ENCODE data around the gene ITGA2B. TPM values are rescaled to one million over a fixed set of nuclear protein-coding genes. Genes with fewer than 3 reads are reported as not detected.

Gene ITGA2B
- total and polyA plus RNA-seq, 2 of the 8 experiments (the other 6 are each of a cell fraction or from before 2014, with no cell fraction given), result 6.9 to 12.3 TPM

- FAIRE-seq, result no peak
- no peak overlapping the region for H3K9ac ChIP-seq (replicated peaks in 1 of 4; ENCODE audit: extremely low read depth in 1 of 4, low read depth in 3 of 4, low read length in 3 of 4)
Measured at GRCh38 chr17:44376124-44376523, 13.3 kb downstream of the ITGA2B start.

More at GRCh38 chr17:44376124-44376523, 13.3 kb downstream of the ITGA2B start:
- TF ChIP-seq KDM1A (IDR thresholded peaks at IDR 0.05; ENCODE audit: borderline replicate concordance, low read length), result peak; percentile 95
- TF ChIP-seq RAD21 (IDR thresholded peaks at IDR 0.05 in 1 of 2, conservative IDR thresholded peaks at IDR 0.05 in 1 of 2; ENCODE audit: low read depth in 2 of 2, low read length in 2 of 2), result peak in 1 of 2 experiments; percentile 33; a peak in 2 of 4 replicates
- no peak for TF ChIP-seq PHF8 (conservative IDR thresholded peaks at IDR 0.05; ENCODE audit: low read depth, low read length)
- TF ChIP-seq SUZ12 (IDR thresholded peaks at IDR 0.05; ENCODE audit: low read length), result no peak
- TF ChIP-seq BACH1 (IDR thresholded peaks at IDR 0.05; ENCODE audit: low read length), result no peak
- peak in 1 of 2 experiments; percentile 84; a peak in 1 of 4 replicates for TF ChIP-seq HDAC2 (IDR thresholded peaks at IDR 0.05; ENCODE audit: borderline replicate concordance in 1 of 2, low read depth in 2 of 2, low read length in 2 of 2)
- peak; percentile 76 to 81 (median 79) for TF ChIP-seq CTCF (IDR thresholded peaks at IDR 0.05; ENCODE audit: control extremely low read depth in 1 of 3, insufficient read depth in 1 of 3, low read depth in 1 of 3, low read length in 3 of 3)
- no peak for TF ChIP-seq ATF3 (IDR thresholded peaks at IDR 0.05; ENCODE audit: insufficient read depth, low read depth, low read length)
- TF ChIP-seq SIRT6 (IDR thresholded peaks at IDR 0.05; ENCODE audit: low read length), result no peak
- H4K91ac ChIP-seq (replicated peaks; ENCODE audit: insufficient read length, low read length), result no peak overlapping the region
- H3K27me3 ChIP-seq (replicated peaks in 1 of 4; ENCODE audit: control insufficient read depth in 3 of 4, extremely low read depth in 1 of 4, insufficient read depth in 3 of 4, low read length in 3 of 4), result no peaks in the 10 kb centered on the region; a peak in 1 of 7 replicates
- no peak overlapping the region for H3K23ac ChIP-seq (ENCODE audit: insufficient read length)
- no peak overlapping the region for H4K5ac ChIP-seq (ENCODE audit: insufficient read length, low read depth, low read length)
- H2BK20ac ChIP-seq (ENCODE audit: low read length), result no peak overlapping the region
- no peak overlapping the region for H2AFZ ChIP-seq (ENCODE audit: low read length)
- H4K8ac ChIP-seq (ENCODE audit: extremely low read depth, insufficient read depth, low read length), result no peak overlapping the region
- peak overlapping the region in 1 of 2 experiments; percentile 55; a peak in 1 of 4 replicates for H3K4me2 ChIP-seq (ENCODE audit: insufficient read depth in 1 of 2, low read depth in 2 of 2, low read length in 2 of 2)
- 55% methylated on average over 5 of the region's 5 CpGs; no CpG with 5 or more reads in 1 of the 2 experiments for WGBS, 2 experiments (ENCODE audit: extremely low coverage in 1 of 2, insufficient coverage in 1 of 2, insufficient read length in 1 of 2, insufficient replicate concordance in 2 of 2, low coverage in 1 of 2, low lambda C conversion rate in 2 of 2, missing lambda C conversion rate in 1 of 2)
- no peaks in the 10 kb centered on the region for H3K9me3 ChIP-seq (ENCODE audit: insufficient read depth in 2 of 2, low read depth in 1 of 2, low read length in 1 of 2)
- no peak overlapping the region for H3K56ac ChIP-seq (replicated peaks; ENCODE audit: insufficient read length, low read depth, low read length)
- DNase-seq (ENCODE audit: low read depth in 1 of 2, low spot score in 2 of 2), result peak in 1 of 2 experiments; percentile 87
- H2AK5ac ChIP-seq (ENCODE audit: low read depth, low read length), result no peak overlapping the region
- no peaks in the 10 kb centered on the region for H3K36me3 ChIP-seq (ENCODE audit: control insufficient read depth in 2 of 4, insufficient read depth in 4 of 4, low read length in 3 of 4)
- no peak overlapping the region for H2BK5ac ChIP-seq (ENCODE audit: low read depth, low read length)
- no peak overlapping the region for H3K4me3 ChIP-seq (ENCODE audit: extremely low read depth in 1 of 4, insufficient read depth in 2 of 4, low read depth in 3 of 4, low read length in 4 of 4)
- peaks cover 4 to 20% (median 14%) of the 10 kb centered on the region in 4 experiments; a peak in 6 of 7 replicates for H3K4me1 ChIP-seq (replicated peaks in 1 of 4; ENCODE audit: control insufficient read depth in 3 of 4, insufficient read depth in 4 of 4, low read length in 3 of 4)
- no peak overlapping the region for H3K14ac ChIP-seq (ENCODE audit: insufficient read length)
- no peak overlapping the region for H3K4ac ChIP-seq (replicated peaks; ENCODE audit: insufficient read length, low read depth, low read length)
- peak overlapping the region; percentile 32; the same call in 1 of the 2 replicates for H3K18ac ChIP-seq (ENCODE audit: extremely low read depth, low read length)
- H2BK12ac ChIP-seq (ENCODE audit: low read depth, low read length), result no peak overlapping the region
- peak overlapping the region; percentile 95; the same call in 1 of the 2 replicates for H2BK15ac ChIP-seq (ENCODE audit: low read length)
- ChIA-PET CTCF (ENCODE audit: partially characterized antibody) (interaction anchor here (0.6 to 13.8 kb wide), 21 partner anchors 10 to 616 kb away, joined by 3 to 177 read pairs (median 4); partner anchors contain the start of genes FAM171A2 and ITGA2B), POLR2A (ENCODE audit: partially characterized antibody) (interaction anchor here (0.6 to 2.7 kb wide), 8 partner anchors 9 to 172 kb away, joined by 3 to 10 read pairs (median 4); partner anchors contain the start of gene FAM171A2)
- H3K27ac ChIP-seq (ENCODE audit: low read depth, low read length), result no peak overlapping the region
- H4K20me1 ChIP-seq (replicated peaks in 1 of 2; ENCODE audit: control insufficient read depth in 1 of 2, insufficient read depth in 2 of 2, low read length in 2 of 2), result peaks cover 0 to 2% of the 10 kb centered on the region in 2 experiments
- H2BK120ac ChIP-seq (replicated peaks; ENCODE audit: low read depth, low read length), result no peak overlapping the region
- no peaks in the 10 kb centered on the region for H3K79me1 ChIP-seq (ENCODE audit: low read depth, low read length)
- H3K23me2 ChIP-seq (ENCODE audit: low read depth, low read length), result peaks cover 5% of the 10 kb centered on the region; the same call in 1 of the 2 replicates
- no peaks in the 10 kb centered on the region for H3K79me2 ChIP-seq (ENCODE audit: control insufficient read depth in 1 of 2, insufficient read depth in 2 of 2, low read length in 2 of 2)
